ENCODE measurements around the gene CD58. TPM values are rescaled to one million over a fixed set of nuclear protein-coding genes. Genes with fewer than 3 reads are reported as not detected.
"Not testable (repeated sequence)": the region's sequence is repeated elsewhere in the genome, so short reads cannot be mapped to it uniquely, and the experiment has no call there.

CD58 gene
- polyA plus RNA-seq, 3 donors = 81.0 to 168 (median 128) TPM

GRCh38 chr1:116593401-116593800, 22.6 kb upstream of the CD58 start:
- H3K9me3 Mint-ChIP-seq; H3K9ac ChIP-seq (ENCODE audit: insufficient read depth, low read length, poor library complexity, severe bottlenecking); H3K4me3 ChIP-seq (replicated peaks in 1 of 3; ENCODE audit: low read depth in 2 of 3, low read length in 3 of 3); H3K27ac Mint-ChIP-seq; H2AFZ ChIP-seq (ENCODE audit: insufficient read depth, low read depth, low read length, poor library complexity, severe bottlenecking); intact Hi-C loops (cut with micrococcal nuclease); H3K79me2 ChIP-seq (ENCODE audit: insufficient read depth, low read length); H3K9me3 ChIP-seq (replicated peaks in 1 of 2; ENCODE audit: control insufficient read depth in 1 of 2, insufficient read depth in 1 of 2, low read length in 2 of 2); H3K4me2 ChIP-seq (replicated peaks; ENCODE audit: extremely low read depth, low read length, poor library complexity, severe bottlenecking); H3K27me3 Mint-ChIP-seq (ENCODE audit: low read depth in 3 of 3); H3K27me3 ChIP-seq (ENCODE audit: control insufficient read depth in 2 of 2, insufficient read depth in 2 of 2, low read length in 2 of 2); DNase-seq; H3K4me3 Mint-ChIP-seq; H3K36me3 ChIP-seq (replicated peaks in 1 of 2; ENCODE audit: control insufficient read depth in 1 of 2, insufficient read depth in 2 of 2, low read length in 2 of 2); H3K27ac ChIP-seq (ENCODE audit: low read depth in 1 of 2, low read length in 2 of 2); H4K20me1 ChIP-seq (ENCODE audit: insufficient read depth, low read length): not testable (repeated sequence)
- Mint-ChIP-seq H3K4me1 (peaks cover 46% of the 10 kb centered on the region), H3K36me3 (peaks cover 0 to 10% of the 10 kb centered on the region in 2 donors)
- H3K4me1 ChIP-seq (ENCODE audit: control insufficient read depth in 1 of 2, insufficient read depth in 2 of 2, low read length in 2 of 2) = peaks cover 28 to 41% of the 10 kb centered on the region in 2 donors
- WGBS (ENCODE audit: insufficient coverage) = no CpG with 5 or more reads among the region's 5 CpGs

- H3K4me1 ChIP-seq (ENCODE audit: control insufficient read depth in 1 of 2, insufficient read depth in 2 of 2, low read length in 2 of 2) = peaks cover 33 to 43% of the 10 kb centered on the region in 2 donors
- H3K27me3 Mint-ChIP-seq (ENCODE audit: low read depth in 3 of 3); H3K4me3 ChIP-seq (replicated peaks in 1 of 3; ENCODE audit: low read depth in 2 of 3, low read length in 3 of 3); H3K4me2 ChIP-seq (replicated peaks; ENCODE audit: extremely low read depth, low read length, poor library complexity, severe bottlenecking); H2AFZ ChIP-seq (ENCODE audit: insufficient read depth, low read depth, low read length, poor library complexity, severe bottlenecking); H3K4me3 Mint-ChIP-seq; H3K9ac ChIP-seq (ENCODE audit: insufficient read depth, low read length, poor library complexity, severe bottlenecking); H3K79me2 ChIP-seq (ENCODE audit: insufficient read depth, low read length); H3K27me3 ChIP-seq (ENCODE audit: control insufficient read depth in 2 of 2, insufficient read depth in 2 of 2, low read length in 2 of 2); H4K20me1 ChIP-seq (ENCODE audit: insufficient read depth, low read length); DNase-seq; intact Hi-C loops (cut with micrococcal nuclease); H3K27ac ChIP-seq (ENCODE audit: low read depth in 1 of 2, low read length in 2 of 2); H3K9me3 ChIP-seq (replicated peaks in 1 of 2; ENCODE audit: control insufficient read depth in 1 of 2, insufficient read depth in 1 of 2, low read length in 2 of 2); H3K36me3 ChIP-seq (replicated peaks in 1 of 2; ENCODE audit: control insufficient read depth in 1 of 2, insufficient read depth in 2 of 2, low read length in 2 of 2); H3K9me3 Mint-ChIP-seq: not testable (repeated sequence)
- 80% methylated on average over 1 of the region's 7 CpGs for WGBS (ENCODE audit: insufficient coverage)
- Mint-ChIP-seq H3K36me3 (peaks cover 0 to 10% of the 10 kb centered on the region in 2 donors), H3K4me1 (peaks cover 50% of the 10 kb centered on the region), H3K27ac (peak overlapping the region in 3 of 7 donors; percentile 13 to 82 (median 40))
These were observed 21.3 kb upstream of the CD58 start for GRCh38 chr1:116591951-116592605.

GRCh38 chr1:116591006-116591950, 20.5 kb upstream of the CD58 start:
- H3K27ac ChIP-seq (ENCODE audit: low read depth in 1 of 2, low read length in 2 of 2); H3K9me3 Mint-ChIP-seq; H3K79me2 ChIP-seq (ENCODE audit: insufficient read depth, low read length); H3K4me2 ChIP-seq (replicated peaks; ENCODE audit: extremely low read depth, low read length, poor library complexity, severe bottlenecking); H3K27me3 ChIP-seq (ENCODE audit: control insufficient read depth in 2 of 2, insufficient read depth in 2 of 2, low read length in 2 of 2); H3K4me3 Mint-ChIP-seq; H3K27me3 Mint-ChIP-seq (ENCODE audit: low read depth in 3 of 3); H3K9me3 ChIP-seq (replicated peaks in 1 of 2; ENCODE audit: control insufficient read depth in 1 of 2, insufficient read depth in 1 of 2, low read length in 2 of 2); intact Hi-C loops (cut with micrococcal nuclease); H3K36me3 ChIP-seq (replicated peaks in 1 of 2; ENCODE audit: control insufficient read depth in 1 of 2, insufficient read depth in 2 of 2, low read length in 2 of 2); H2AFZ ChIP-seq (ENCODE audit: insufficient read depth, low read depth, low read length, poor library complexity, severe bottlenecking); H3K4me3 ChIP-seq (replicated peaks in 1 of 3; ENCODE audit: low read depth in 2 of 3, low read length in 3 of 3); H4K20me1 ChIP-seq (ENCODE audit: insufficient read depth, low read length); H3K9ac ChIP-seq (ENCODE audit: insufficient read depth, low read length, poor library complexity, severe bottlenecking): not testable (repeated sequence)
- WGBS (ENCODE audit: insufficient coverage) = no CpG with 5 or more reads among the region's 10 CpGs
- H3K4me1 ChIP-seq (ENCODE audit: control insufficient read depth in 1 of 2, insufficient read depth in 2 of 2, low read length in 2 of 2) = peaks cover 27 to 35% of the 10 kb centered on the region in 2 donors
- Mint-ChIP-seq H3K36me3 (peaks cover 0 to 10% of the 10 kb centered on the region in 2 donors), H3K4me1 (peaks cover 47% of the 10 kb centered on the region), H3K27ac (peak overlapping the region in 2 of 7 donors; percentile 21 to 66)
- DNase-seq = peak in 1 of 3 donors; percentile 33

GRCh38 chr1:116590359-116591005, 19.7 kb upstream of the CD58 start:
- no CpG with 5 or more reads among the region's 6 CpGs for WGBS (ENCODE audit: insufficient coverage)
- H3K27ac ChIP-seq (ENCODE audit: low read depth in 1 of 2, low read length in 2 of 2); H3K9me3 ChIP-seq (replicated peaks in 1 of 2; ENCODE audit: control insufficient read depth in 1 of 2, insufficient read depth in 1 of 2, low read length in 2 of 2); H3K36me3 ChIP-seq (replicated peaks in 1 of 2; ENCODE audit: control insufficient read depth in 1 of 2, insufficient read depth in 2 of 2, low read length in 2 of 2); H3K27me3 Mint-ChIP-seq (ENCODE audit: low read depth in 3 of 3); H3K4me2 ChIP-seq (replicated peaks; ENCODE audit: extremely low read depth, low read length, poor library complexity, severe bottlenecking); DNase-seq; H4K20me1 ChIP-seq (ENCODE audit: insufficient read depth, low read length); H3K9ac ChIP-seq (ENCODE audit: insufficient read depth, low read length, poor library complexity, severe bottlenecking); H3K4me3 Mint-ChIP-seq; H2AFZ ChIP-seq (ENCODE audit: insufficient read depth, low read depth, low read length, poor library complexity, severe bottlenecking); H3K9me3 Mint-ChIP-seq; H3K79me2 ChIP-seq (ENCODE audit: insufficient read depth, low read length); H3K27me3 ChIP-seq (ENCODE audit: control insufficient read depth in 2 of 2, insufficient read depth in 2 of 2, low read length in 2 of 2); H3K4me3 ChIP-seq (replicated peaks in 1 of 3; ENCODE audit: low read depth in 2 of 3, low read length in 3 of 3); intact Hi-C loops (cut with micrococcal nuclease): not testable (repeated sequence)
- H3K27ac Mint-ChIP-seq = peak overlapping the region in 6 of 7 donors; percentile 3 to 83 (median 39)
- peaks cover 39% of the 10 kb centered on the region for H3K4me1 Mint-ChIP-seq
- peaks cover 0 to 10% of the 10 kb centered on the region in 2 donors for H3K36me3 Mint-ChIP-seq
- peaks cover 22 to 28% of the 10 kb centered on the region in 2 donors for H3K4me1 ChIP-seq (ENCODE audit: control insufficient read depth in 1 of 2, insufficient read depth in 2 of 2, low read length in 2 of 2)

All from CD14-positive monocyte (primary cell).